Measurements from ENCODE around the gene TRPT1.

GRCh38 chr11:64241491-64242374 lies 15.7 kb upstream of the TRPT1 start:
- TF ChIP-seq GATA2 (IDR thresholded peaks at IDR 0.05; ENCODE audit: low read depth, low read length) (no peak), GATA3 (IDR thresholded peaks at IDR 0.05; ENCODE audit: low read depth, low read length) (no peak)

Data from SH-SY5Y (cell line).